ENCODE results near the gene OSBPL1A. TPM values are rescaled to one million over a fixed set of nuclear protein-coding genes. Genes with fewer than 3 reads are reported as not detected.

The OSBPL1A gene
- total and polyA plus RNA-seq, 10 of the 15 experiments (the other 5 are each of a cell fraction or from before 2014, with no cell fraction given), result 0.02 to 0.83 (median 0.11) TPM; not detected in 6

- Histone ChIP-seq H3K79me2 (ENCODE audit: control insufficient read depth, insufficient read depth, low read length) (no peaks in the 10 kb centered on the region), H4K20me1 (ENCODE audit: control insufficient read depth, insufficient read depth) (no peaks in the 10 kb centered on the region), H3K4me3 (no peak overlapping the region), H3K9me3 (replicated peaks; ENCODE audit: control insufficient read depth, insufficient read depth, low read length) (no peaks in the 10 kb centered on the region), H3K36me3 (ENCODE audit: control insufficient read depth in 2 of 2, insufficient read depth in 2 of 2, low read length in 1 of 2) (no peaks in the 10 kb centered on the region), H3K4me1 (ENCODE audit: control insufficient read depth, insufficient read depth, low read length) (no peaks in the 10 kb centered on the region), H2AFZ (ENCODE audit: control insufficient read depth, low read depth, low read length) (no peak overlapping the region), H3K27me3 (replicated peaks in 1 of 2; ENCODE audit: control insufficient read depth in 2 of 2, insufficient read depth in 2 of 2, low read length in 1 of 2) (peaks cover 5 to 15% of the 10 kb centered on the region in 2 experiments), H3K27ac (ENCODE audit: control insufficient read depth, insufficient read depth) (no peak overlapping the region), H3K4me2 (ENCODE audit: control insufficient read depth, insufficient read depth) (no peak overlapping the region), H3K9ac (ENCODE audit: control insufficient read depth, insufficient read depth, low read length) (no peak overlapping the region)
- ATAC-seq (no peak), DNase-seq (ENCODE audit: low read depth, low spot score) (no peak), FAIRE-seq (no peak)
- ChIA-PET SMC1A (ENCODE audit: uncharacterized antibody, unreplicated experiment) (no interaction called here), CTCF (interaction anchor here (0.6 kb wide), 1 partner anchor 214 kb away, joined by 5 read pairs; no protein-coding TSS in a partner anchor), RAD21 (ENCODE audit: unreplicated experiment) (no interaction called here), POLR2A (no interaction called here)
- no TSS peak for BruUV-seq (replicated peaks)
- WGBS (ENCODE audit: insufficient coverage, insufficient replicate concordance, low lambda C conversion rate, missing lambda C conversion rate), result 60% methylated on average over 3 of the region's 3 CpGs
- no peak for TF ChIP-seq ZNF207 (IDR thresholded peaks at IDR 0.05; ENCODE audit: borderline replicate concordance)
- no peak for TF ChIP-seq BACH1 (IDR thresholded peaks at IDR 0.05; ENCODE audit: borderline replicate concordance)
- TF ChIP-seq SMARCA5 (IDR thresholded peaks at IDR 0.05), result no peak
- intact Hi-C loops (cut with micrococcal nuclease; ENCODE audit: unreplicated experiment) (no loop called here), in situ Hi-C loops (cut with MboI) (no loop called here)
Measured at GRCh38 chr18:24274837-24275236, 122.8 kb downstream of the OSBPL1A start.

DNA sequence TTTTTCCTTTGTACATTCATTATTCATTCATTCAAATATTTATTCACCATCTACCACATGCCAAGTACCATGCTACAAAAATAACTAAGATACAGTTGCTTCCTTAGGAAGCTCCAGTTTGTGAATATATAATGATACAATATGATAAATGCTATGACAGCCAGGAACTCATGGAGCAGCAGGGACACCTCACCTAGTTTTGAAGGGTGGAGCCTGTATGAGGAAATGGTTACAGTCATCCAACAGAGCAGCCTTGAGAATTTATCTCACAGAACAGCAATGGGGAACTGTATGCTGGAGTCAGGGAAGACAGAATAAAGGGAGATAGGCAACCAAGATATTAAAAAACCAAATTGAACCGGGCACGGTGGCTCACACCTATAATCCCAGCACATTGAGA, 124.0 kb downstream of the OSBPL1A start:
- H4K20me1 ChIP-seq (ENCODE audit: control insufficient read depth, insufficient read depth), result no peaks in the 10 kb centered on the region
- POLR2A ChIA-PET, result no interaction called here
- BruUV-seq (replicated peaks), result no TSS peak
- intact Hi-C loops (cut with micrococcal nuclease; ENCODE audit: unreplicated experiment), result no loop called here
- ATAC-seq (no peak), DNase-seq (ENCODE audit: low read depth, low spot score) (no peak), FAIRE-seq (no peak)
- 67% methylated on average over 2 of the region's 2 CpGs for WGBS (ENCODE audit: insufficient coverage, insufficient replicate concordance, low lambda C conversion rate, missing lambda C conversion rate)
- H3K27ac ChIP-seq (ENCODE audit: control insufficient read depth, insufficient read depth), result no peak overlapping the region
- no peaks in the 10 kb centered on the region for H3K9me3 ChIP-seq (replicated peaks; ENCODE audit: control insufficient read depth, insufficient read depth, low read length)
- no peaks in the 10 kb centered on the region for H3K4me1 ChIP-seq (ENCODE audit: control insufficient read depth, insufficient read depth, low read length)
- H3K27me3 ChIP-seq (replicated peaks in 1 of 2; ENCODE audit: control insufficient read depth in 2 of 2, insufficient read depth in 2 of 2, low read length in 1 of 2), result peaks cover 7 to 15% of the 10 kb centered on the region in 2 experiments
- in situ Hi-C loops (cut with MboI), result no loop called here
- no peaks in the 10 kb centered on the region for H3K79me2 ChIP-seq (ENCODE audit: control insufficient read depth, insufficient read depth, low read length)
- TF ChIP-seq PAX8 (IDR thresholded peaks at IDR 0.05) (no peak), RUNX3 (IDR thresholded peaks at IDR 0.05; ENCODE audit: low read length) (no peak), ZBED1 (IDR thresholded peaks at IDR 0.05; ENCODE audit: borderline replicate concordance) (no peak), NBN (IDR thresholded peaks at IDR 0.05) (no peak), TARDBP (IDR thresholded peaks at IDR 0.05; ENCODE audit: borderline replicate concordance) (no peak), TCF7 (IDR thresholded peaks at IDR 0.05; ENCODE audit: borderline replicate concordance) (no peak), SREBF2 (IDR thresholded peaks at IDR 0.05; ENCODE audit: low read length) (no peak), BACH1 (IDR thresholded peaks at IDR 0.05; ENCODE audit: borderline replicate concordance) (no peak), PML (IDR thresholded peaks at IDR 0.05; ENCODE audit: low read length) (no peak), MAX (IDR thresholded peaks at IDR 0.05; ENCODE audit: low read depth, low read length) (no peak), SRF (IDR thresholded peaks at IDR 0.05; ENCODE audit: low read depth in 2 of 2, low read length in 2 of 2) (no peak), BHLHE40 (IDR thresholded peaks at IDR 0.05; ENCODE audit: borderline replicate concordance in 1 of 2, low read depth in 2 of 2, low read length in 1 of 2) (no peak), CHD2 (IDR thresholded peaks at IDR 0.05; ENCODE audit: borderline replicate concordance, low read depth, low read length) (no peak)
- TF ChIP-seq, protein P1, sequence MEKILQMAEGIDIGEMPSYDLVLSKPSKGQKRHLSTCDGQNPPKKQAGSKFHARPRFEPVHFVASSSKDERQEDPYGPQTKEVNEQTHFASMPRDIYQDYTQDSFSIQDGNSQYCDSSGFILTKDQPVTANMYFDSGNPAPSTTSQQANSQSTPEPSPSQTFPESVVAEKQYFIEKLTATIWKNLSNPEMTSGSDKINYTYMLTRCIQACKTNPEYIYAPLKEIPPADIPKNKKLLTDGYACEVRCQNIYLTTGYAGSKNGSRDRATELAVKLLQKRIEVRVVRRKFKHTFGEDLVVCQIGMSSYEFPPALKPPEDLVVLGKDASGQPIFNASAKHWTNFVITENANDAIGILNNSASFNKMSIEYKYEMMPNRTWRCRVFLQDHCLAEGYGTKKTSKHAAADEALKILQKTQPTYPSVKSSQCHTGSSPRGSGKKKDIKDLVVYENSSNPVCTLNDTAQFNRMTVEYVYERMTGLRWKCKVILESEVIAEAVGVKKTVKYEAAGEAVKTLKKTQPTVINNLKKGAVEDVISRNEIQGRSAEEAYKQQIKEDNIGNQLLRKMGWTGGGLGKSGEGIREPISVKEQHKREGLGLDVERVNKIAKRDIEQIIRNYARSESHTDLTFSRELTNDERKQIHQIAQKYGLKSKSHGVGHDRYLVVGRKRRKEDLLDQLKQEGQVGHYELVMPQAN (conservative IDR thresholded peaks at IDR 0.05), result no peak
- RAD21 ChIA-PET (ENCODE audit: unreplicated experiment), result no interaction called here
- no peak overlapping the region for H3K4me2 ChIP-seq (ENCODE audit: control insufficient read depth, insufficient read depth)
- CTCF ChIA-PET, result no interaction called here
- H2AFZ ChIP-seq (ENCODE audit: control insufficient read depth, low read depth, low read length), result no peak overlapping the region
- H3K9ac ChIP-seq (ENCODE audit: control insufficient read depth, insufficient read depth, low read length), result no peak overlapping the region
- H3K36me3 ChIP-seq (ENCODE audit: control insufficient read depth in 2 of 2, insufficient read depth in 2 of 2, low read length in 1 of 2), result no peaks in the 10 kb centered on the region
- no peak overlapping the region for H3K4me3 ChIP-seq
- SMC1A ChIA-PET (ENCODE audit: uncharacterized antibody, unreplicated experiment), result interaction anchor here (0.5 kb wide), 1 partner anchor 21 kb away, joined by 3 read pairs; no protein-coding TSS in a partner anchor
